ENCODE measurements around the gene SLC27A2.

The SLC27A2 gene

GRCh38 chr15:50281427-50281826 is 99.4 kb downstream of the SLC27A2 start:
- DNase-seq, result no peak
